Endothelial cell of umbilical vein (primary cell): ENCODE measurements around the gene RAP2A. TPM values are rescaled to one million over a fixed set of nuclear protein-coding genes. Genes with fewer than 3 reads are reported as not detected.

Experiments
- BruUV-seq: library from RNA; stranded (reverse); fragments of 400-500 nt; replicated peaks from 2 replicates; lab custom pipeline; 2021; lab: Mats Ljungman, UMichigan
- CTCF ChIA-PET: fragments of 300-600, 350-600 bp; sonication (Branson Sonifier 250); formaldehyde crosslinking; loops from one replicate; lab custom pipeline; 2021; ENCODE audit warnings: antibody characterized with exemption, inconsistent platforms; lab: Charles Lee
- POLR2A ChIA-PET: fragments of 300-600, 350-600 bp; sonication (Branson Sonifier 250); formaldehyde crosslinking; loops from one replicate; lab custom pipeline; 2021; ENCODE audit warnings: antibody characterized with exemption, inconsistent platforms; lab: Charles Lee
- DNase-seq: peaks from one replicate; pipeline ENCODE4 v3.0.0-alpha.2; 2011; ENCODE audit warnings: low read depth, low spot score
- FAIRE-seq: peaks from 2 replicates; lab custom pipeline; 2011; peaks lifted over from hg19 to GRCh38; lab: Jason Lieb, UNC
- H2AFZ ChIP-seq: 2 replicates; pipeline ENCODE4 v1.6.0; 2012; ENCODE audit warnings: low read depth, low read length, control low read depth, inconsistent platforms
- H3K27ac ChIP-seq: 2 replicates; pipeline ENCODE4 v1.5.1; 2011; ENCODE audit warnings: low read depth, mild to moderate bottlenecking, control low read depth, low read length, moderate library complexity; ENCODE audit not compliant: insufficient read depth
- H3K27me3 ChIP-seq, 2 experiments: 2 replicates each; pipeline versions ENCODE4 v1.6.0 to v1.6.1; 2011; ENCODE audit warnings: low read length in 2 of 2, mixed read lengths in 1 of 2; ENCODE audit not compliant: control insufficient read depth in 2 of 2, insufficient read depth in 2 of 2
- H3K36me3 ChIP-seq, 2 experiments: 2 replicates in 1 of 2; 3 replicates in 1 of 2; pipeline ENCODE4 v1.5.1; 2011; ENCODE audit warnings: low read length in 2 of 2, mild to moderate bottlenecking in 1 of 2, moderate library complexity in 1 of 2; ENCODE audit not compliant: control insufficient read depth in 2 of 2, insufficient read depth in 2 of 2; ENCODE audit errors: extremely low read depth in 1 of 2
- H3K4me1 ChIP-seq: 3 replicates; pipeline ENCODE4 v1.5.1; 2011; ENCODE audit warnings: mild to moderate bottlenecking, low read length; ENCODE audit not compliant: control insufficient read depth, insufficient read depth; ENCODE audit errors: extremely low read depth
- H3K4me2 ChIP-seq: 2 replicates; pipeline ENCODE4 v1.6.1; 2011; ENCODE audit warnings: low read length, control low read depth, mixed read lengths; ENCODE audit not compliant: insufficient read depth
- H3K4me3 ChIP-seq, 3 experiments: fragments of 200-600 bp in 1 of 3; sonication (generic), shearing (Covaris generic) in 1 of 3; replicated peaks in 1 of 3; 2 replicates each; pipeline ENCODE4 v1.5.1; 2011 to 2016; ENCODE audit warnings: control low read depth in 3 of 3, low read length in 3 of 3, mild to moderate bottlenecking in 2 of 3, inconsistent platforms in 1 of 3, low read depth in 1 of 3, moderate library complexity in 1 of 3; ENCODE audit not compliant: insufficient read depth in 1 of 3
- H3K79me2 ChIP-seq: 2 replicates; pipeline ENCODE4 v1.6.0; 2012; ENCODE audit warnings: low read length, inconsistent platforms; ENCODE audit not compliant: control insufficient read depth, insufficient read depth
- H3K9ac ChIP-seq: replicated peaks from 2 replicates; pipeline ENCODE3; 2011; ENCODE audit warnings: low read length, control low read depth; ENCODE audit not compliant: insufficient read depth; ENCODE audit errors: extremely low read depth
- H3K9me1 ChIP-seq: replicated peaks from 3 replicates; pipeline ENCODE4 v1.6.0; 2011; ENCODE audit warnings: mild to moderate bottlenecking, low read length; ENCODE audit not compliant: control insufficient read depth, insufficient read depth; ENCODE audit errors: extremely low read depth
- H3K9me3 ChIP-seq: replicated peaks from 2 replicates; pipeline ENCODE4 v1.5.1; 2012; ENCODE audit warnings: low read length, inconsistent platforms; ENCODE audit not compliant: control insufficient read depth, insufficient read depth
- H4K20me1 ChIP-seq: replicated peaks from 2 replicates; pipeline ENCODE3; 2011; ENCODE audit warnings: mild to moderate bottlenecking, low read length; ENCODE audit not compliant: control insufficient read depth, insufficient read depth; ENCODE audit errors: extremely low read depth
- EZH2 ChIP-seq: IDR thresholded peaks from 2 replicates; pipeline ENCODE4 v1.6.1; 2012; ENCODE audit warnings: borderline replicate concordance, low read depth, mild to moderate bottlenecking, moderate library complexity, low read length, inconsistent platforms; ENCODE audit not compliant: severe bottlenecking
- FOS ChIP-seq: IDR thresholded peaks from 2 replicates; pipeline ENCODE4 v1.6.1; 2011; ENCODE audit warnings: mild to moderate bottlenecking, low read length, moderate library complexity, borderline replicate concordance; ENCODE audit not compliant: insufficient read depth
- GATA2 ChIP-seq: IDR thresholded peaks from 2 replicates; pipeline ENCODE4 v1.7.0; 2011; ENCODE audit warnings: low read depth, mild to moderate bottlenecking, moderate library complexity, mixed read lengths, low read length; ENCODE audit not compliant: insufficient read length, insufficient read depth
- JUN ChIP-seq: IDR thresholded peaks from 2 replicates; pipeline ENCODE4 v1.6.1; 2011; ENCODE audit warnings: borderline replicate concordance, low read depth; ENCODE audit not compliant: insufficient read length, insufficient read depth
- MYC ChIP-seq: IDR thresholded peaks from one replicate; pipeline ENCODE4 v1.6.1; 2011; ENCODE audit warnings: mild to moderate bottlenecking, low read depth, low read length
- POLR2A ChIP-seq: IDR thresholded peaks from 2 replicates; pipeline ENCODE4 v1.6.1; 2012; ENCODE audit warnings: low read depth, mild to moderate bottlenecking, control low read depth, low read length
- POLR2AphosphoS5 ChIP-seq: IDR thresholded peaks from 2 replicates; pipeline ENCODE4 v1.6.1; 2012; ENCODE audit warnings: low read depth, mild to moderate bottlenecking, control low read depth, low read length, moderate library complexity; ENCODE audit not compliant: insufficient read depth
- dilution Hi-C: fragments of 300-500 bp; cut with MboI; formaldehyde crosslinking; loops from one replicate; pipeline ENCODE4 v1.15.0; 2019; ENCODE audit warnings: low sequenced_read_pairs; ENCODE audit not compliant: extremely low pct_ligation_motif_present
- intact Hi-C: fragments of 100-400 bp; cut with micrococcal nuclease; formaldehyde crosslinking; loops from one replicate; pipeline ENCODE4 v1.10.0; 2022
- polyA plus RNA-seq, 4 experiments: library from polyadenylated mRNA; depleted of rRNA in 3 of 4; stranded (reverse) in 3 of 4; unstranded in 1 of 4; fragments of >200 nt; gene quantifications; 2 replicates each; pipeline versions ENCODE4 v1.2.1 to v1.2.3, GENCODE V29; 2011 to 2012; ENCODE audit warnings: missing spikeins in 1 of 4
- total RNA-seq: library from RNA; stranded (reverse); gene quantifications from 2 replicates; pipeline ENCODE4 v1.2.3, GENCODE V29; 2021
- TF ChIP-seq, protein P1 (sequence below), 2 donors: IDR thresholded peaks; 1 replicate in 1 of 2; 2 replicates in 1 of 2; pipeline ENCODE4 v1.5.1; 2011; ENCODE audit warnings: low read length in 2 of 2, mild to moderate bottlenecking in 2 of 2, moderate library complexity in 2 of 2, control low read depth in 1 of 2, inconsistent platforms in 1 of 2, low read depth in 1 of 2; ENCODE audit not compliant: insufficient read depth in 1 of 2; ENCODE audit errors: extremely low read depth in 1 of 2
- TF ChIP-seq, protein P2 (sequence below): IDR thresholded peaks from 2 replicates; pipeline ENCODE4 v1.6.1; 2011; ENCODE audit not compliant: insufficient read depth, insufficient read length

Gene RAP2A
- total and polyA plus RNA-seq, 2 donors (not counting 3 experiments of a cell fraction or from before 2014, with no cell fraction given), result 7.8 to 44.4 TPM

DNA sequence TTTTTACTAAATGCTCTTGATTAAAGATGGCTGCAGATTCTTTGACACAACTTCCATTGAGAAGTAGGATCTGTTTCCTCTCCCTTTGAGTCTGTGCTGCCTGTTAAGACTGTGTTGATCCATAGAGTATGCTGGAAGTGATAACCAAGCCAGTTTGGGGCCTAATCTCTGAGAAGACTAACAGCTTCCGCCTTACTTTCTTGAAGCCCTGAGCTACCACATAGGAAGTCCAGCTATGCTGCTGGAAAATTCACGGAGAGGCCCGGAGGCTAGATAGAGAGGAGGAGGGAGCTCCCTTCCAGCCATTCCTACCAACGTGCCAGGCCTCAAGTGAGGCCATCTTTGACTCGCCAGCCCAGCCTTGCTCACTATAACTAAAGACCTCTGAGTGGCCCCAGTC is 12.5 kb downstream of the RAP2A start:
- DNase-seq (no peak), FAIRE-seq (no peak)
- intact Hi-C loops, result no loop called here
- Histone ChIP-seq H3K9me3 (no peaks in the 10 kb centered on the region), H3K9me1 (no peaks in the 10 kb centered on the region), H4K20me1 (peaks cover 2% of the 10 kb centered on the region), H3K4me2 (no peak overlapping the region), H3K27ac (no peak overlapping the region), H3K4me1 (no peaks in the 10 kb centered on the region), H3K27me3 (no peaks in the 10 kb centered on the region), H2AFZ (no peak overlapping the region), H3K9ac (no peak overlapping the region), H3K4me3 (no peak overlapping the region), H3K79me2 (peaks cover 38% of the 10 kb centered on the region), H3K36me3 (no peaks in the 10 kb centered on the region)
- CTCF ChIA-PET, result no interaction called here
- dilution Hi-C loops, result no loop called here
- TF ChIP-seq MYC (no peak), POLR2A (no peak), GATA2 (no peak), EZH2 (no peak), FOS (no peak), JUN (no peak), POLR2AphosphoS5 (no peak)
- TF ChIP-seq, protein P1, sequence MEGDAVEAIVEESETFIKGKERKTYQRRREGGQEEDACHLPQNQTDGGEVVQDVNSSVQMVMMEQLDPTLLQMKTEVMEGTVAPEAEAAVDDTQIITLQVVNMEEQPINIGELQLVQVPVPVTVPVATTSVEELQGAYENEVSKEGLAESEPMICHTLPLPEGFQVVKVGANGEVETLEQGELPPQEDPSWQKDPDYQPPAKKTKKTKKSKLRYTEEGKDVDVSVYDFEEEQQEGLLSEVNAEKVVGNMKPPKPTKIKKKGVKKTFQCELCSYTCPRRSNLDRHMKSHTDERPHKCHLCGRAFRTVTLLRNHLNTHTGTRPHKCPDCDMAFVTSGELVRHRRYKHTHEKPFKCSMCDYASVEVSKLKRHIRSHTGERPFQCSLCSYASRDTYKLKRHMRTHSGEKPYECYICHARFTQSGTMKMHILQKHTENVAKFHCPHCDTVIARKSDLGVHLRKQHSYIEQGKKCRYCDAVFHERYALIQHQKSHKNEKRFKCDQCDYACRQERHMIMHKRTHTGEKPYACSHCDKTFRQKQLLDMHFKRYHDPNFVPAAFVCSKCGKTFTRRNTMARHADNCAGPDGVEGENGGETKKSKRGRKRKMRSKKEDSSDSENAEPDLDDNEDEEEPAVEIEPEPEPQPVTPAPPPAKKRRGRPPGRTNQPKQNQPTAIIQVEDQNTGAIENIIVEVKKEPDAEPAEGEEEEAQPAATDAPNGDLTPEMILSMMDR (IDR thresholded peaks at IDR 0.05; ENCODE audit: extremely low read depth in 1 of 2, insufficient read depth in 1 of 2, low read depth in 1 of 2, low read length in 2 of 2), result no peak
- TF ChIP-seq, protein P2, sequence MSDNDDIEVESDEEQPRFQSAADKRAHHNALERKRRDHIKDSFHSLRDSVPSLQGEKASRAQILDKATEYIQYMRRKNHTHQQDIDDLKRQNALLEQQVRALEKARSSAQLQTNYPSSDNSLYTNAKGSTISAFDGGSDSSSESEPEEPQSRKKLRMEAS, result no peak
- POLR2A ChIA-PET, result no interaction called here
- no TSS peak for BruUV-seq
